ENCODE measurements around the gene TAF8. TPM values are rescaled to one million over a fixed set of nuclear protein-coding genes. Genes with fewer than 3 reads are reported as not detected.

The TAF8 gene
- total RNA-seq, 1 experiment from 2014 or later = 20.7 TPM

DNA sequence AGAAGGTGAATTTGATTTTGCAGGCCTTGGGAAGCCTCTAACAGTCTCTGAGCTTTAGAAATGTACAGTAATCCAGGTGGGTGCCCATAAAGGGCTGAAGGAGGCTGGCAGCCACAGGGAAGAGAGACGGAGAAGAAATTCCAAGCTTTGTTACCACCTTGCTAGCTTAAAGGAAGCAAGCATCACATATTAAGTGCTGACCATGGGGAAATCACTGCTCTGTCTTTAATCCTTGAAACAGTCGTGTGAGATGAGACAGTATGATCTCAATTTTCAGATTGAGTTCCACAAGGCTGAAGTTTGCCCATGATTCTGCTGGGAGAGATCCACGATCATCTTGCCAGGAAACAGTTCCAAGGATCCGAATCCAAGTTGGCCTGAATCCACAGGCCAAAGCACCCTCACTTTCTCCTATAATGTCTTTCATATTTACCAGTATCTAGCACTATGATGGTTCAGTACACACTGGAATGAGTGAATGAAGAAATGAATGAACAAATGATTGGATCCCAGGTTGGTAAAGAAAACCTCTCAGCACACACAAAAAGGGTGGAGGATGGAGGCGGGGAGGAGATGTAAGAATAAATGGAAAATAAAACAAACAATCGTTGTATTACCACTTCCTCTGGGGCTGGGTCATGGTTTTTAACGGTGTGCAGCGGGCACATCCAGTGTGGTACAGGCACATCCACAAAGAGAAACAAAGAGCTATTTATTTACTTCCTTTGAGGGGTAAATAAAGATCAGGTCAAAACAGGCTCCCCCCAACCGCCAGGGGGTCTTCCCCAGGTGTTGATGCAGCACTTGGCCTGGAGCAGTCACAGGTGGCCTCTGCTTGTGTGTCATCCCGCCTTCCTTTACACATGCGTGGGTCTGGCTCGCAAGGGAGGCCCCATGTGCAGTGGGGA is 28.2 kb upstream of the TAF8 start:
- H3K36me3 ChIP-seq (ENCODE audit: low read depth, low read length) = no peaks in the 10 kb centered on the region
- no peak overlapping the region for H3K4me2 ChIP-seq (ENCODE audit: low read length)
- H2AFZ ChIP-seq (ENCODE audit: low read length) = no peak overlapping the region
- H3K27ac ChIP-seq (ENCODE audit: low read length) = no peak overlapping the region
- no peaks in the 10 kb centered on the region for H3K79me2 ChIP-seq (ENCODE audit: low read length)
- H3K4me3 ChIP-seq (ENCODE audit: low read length) = no peak overlapping the region
- CTCF ChIA-PET = no interaction called here
- BruUV-seq (replicated peaks) = no TSS peak
- H3K27me3 ChIP-seq (ENCODE audit: low read length) = no peaks in the 10 kb centered on the region
- no peaks in the 10 kb centered on the region for H3F3A ChIP-seq (ENCODE audit: low read length, unreplicated experiment)
- no peaks in the 10 kb centered on the region for H3K9me3 ChIP-seq (ENCODE audit: low read length)
- intact Hi-C loops (cut with micrococcal nuclease) = no loop called here
- no peak overlapping the region for H3K9ac ChIP-seq (ENCODE audit: low read length)
- H3K9me2 ChIP-seq (replicated peaks; ENCODE audit: low read length) = no peaks in the 10 kb centered on the region
- no peaks in the 10 kb centered on the region for H4K20me1 ChIP-seq (ENCODE audit: low read length)
- H3K4me1 ChIP-seq (ENCODE audit: insufficient read depth, low read length) = peaks cover 5% of the 10 kb centered on the region; the same call in 1 of the 2 replicates
- POLR2A ChIA-PET (ENCODE audit: unreplicated experiment) = no interaction called here
- no peak for TF ChIP-seq EZH2 (IDR thresholded peaks at IDR 0.05; ENCODE audit: low read length, unreplicated experiment)
- TF ChIP-seq EZH2phosphoT487 (IDR thresholded peaks at IDR 0.05; ENCODE audit: borderline replicate concordance, low read length) = no peak
- TF ChIP-seq, protein P1, sequence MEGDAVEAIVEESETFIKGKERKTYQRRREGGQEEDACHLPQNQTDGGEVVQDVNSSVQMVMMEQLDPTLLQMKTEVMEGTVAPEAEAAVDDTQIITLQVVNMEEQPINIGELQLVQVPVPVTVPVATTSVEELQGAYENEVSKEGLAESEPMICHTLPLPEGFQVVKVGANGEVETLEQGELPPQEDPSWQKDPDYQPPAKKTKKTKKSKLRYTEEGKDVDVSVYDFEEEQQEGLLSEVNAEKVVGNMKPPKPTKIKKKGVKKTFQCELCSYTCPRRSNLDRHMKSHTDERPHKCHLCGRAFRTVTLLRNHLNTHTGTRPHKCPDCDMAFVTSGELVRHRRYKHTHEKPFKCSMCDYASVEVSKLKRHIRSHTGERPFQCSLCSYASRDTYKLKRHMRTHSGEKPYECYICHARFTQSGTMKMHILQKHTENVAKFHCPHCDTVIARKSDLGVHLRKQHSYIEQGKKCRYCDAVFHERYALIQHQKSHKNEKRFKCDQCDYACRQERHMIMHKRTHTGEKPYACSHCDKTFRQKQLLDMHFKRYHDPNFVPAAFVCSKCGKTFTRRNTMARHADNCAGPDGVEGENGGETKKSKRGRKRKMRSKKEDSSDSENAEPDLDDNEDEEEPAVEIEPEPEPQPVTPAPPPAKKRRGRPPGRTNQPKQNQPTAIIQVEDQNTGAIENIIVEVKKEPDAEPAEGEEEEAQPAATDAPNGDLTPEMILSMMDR (conservative IDR thresholded peaks at IDR 0.05; ENCODE audit: low read depth, low read length) = no peak
- ATAC-seq (no peak), DNase-seq (no peak)

DNA sequence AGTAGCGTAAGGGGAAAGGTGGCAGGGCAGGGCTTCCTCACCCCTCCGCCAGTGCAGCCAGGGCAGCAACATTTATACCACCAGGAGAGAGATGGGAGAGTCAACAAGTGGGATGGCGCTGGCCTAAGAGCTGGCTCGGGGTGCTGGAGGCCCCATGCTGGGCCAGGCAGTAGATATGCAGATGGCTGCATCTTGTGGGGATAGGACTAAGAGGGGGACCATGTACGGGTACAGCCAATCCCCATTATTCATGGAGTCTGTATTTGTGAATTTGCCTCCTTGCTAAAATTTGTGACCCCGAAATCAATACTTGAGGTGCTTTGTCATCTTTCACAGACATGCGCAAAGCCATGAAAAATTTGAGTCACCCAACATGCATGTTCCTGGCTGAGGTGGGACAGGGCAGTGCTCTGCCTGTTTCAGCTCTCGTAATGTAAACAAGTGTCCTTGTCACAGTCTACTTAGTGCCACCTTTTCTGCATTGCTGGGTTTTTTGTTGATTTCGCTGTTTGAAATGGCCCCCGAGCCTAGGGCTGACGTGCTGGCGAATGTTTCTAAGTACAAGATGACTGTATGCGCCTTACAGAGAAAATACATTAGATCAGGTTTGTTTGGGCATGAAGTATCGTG is 27.5 kb upstream of the TAF8 start:
- Histone ChIP-seq H3K27me3 (ENCODE audit: low read length) (no peaks in the 10 kb centered on the region), H3K79me2 (ENCODE audit: low read length) (no peaks in the 10 kb centered on the region), H3K9me2 (replicated peaks; ENCODE audit: low read length) (no peaks in the 10 kb centered on the region), H3F3A (ENCODE audit: low read length, unreplicated experiment) (no peaks in the 10 kb centered on the region), H3K9ac (ENCODE audit: low read length) (no peak overlapping the region), H3K36me3 (ENCODE audit: low read depth, low read length) (no peaks in the 10 kb centered on the region), H3K4me3 (ENCODE audit: low read length) (no peak overlapping the region), H3K9me3 (ENCODE audit: low read length) (no peaks in the 10 kb centered on the region), H3K4me2 (ENCODE audit: low read length) (no peak overlapping the region), H3K27ac (ENCODE audit: low read length) (no peak overlapping the region), H2AFZ (ENCODE audit: low read length) (no peak overlapping the region), H3K4me1 (ENCODE audit: insufficient read depth, low read length) (no peaks in the 10 kb centered on the region), H4K20me1 (ENCODE audit: low read length) (no peaks in the 10 kb centered on the region)
- ChIA-PET POLR2A (ENCODE audit: unreplicated experiment) (no interaction called here), CTCF (no interaction called here)
- BruUV-seq (replicated peaks) = no TSS peak
- no peak for DNase-seq
- TF ChIP-seq EZH2 (IDR thresholded peaks at IDR 0.05; ENCODE audit: low read length, unreplicated experiment) (no peak), EZH2phosphoT487 (IDR thresholded peaks at IDR 0.05; ENCODE audit: borderline replicate concordance, low read length) (no peak)
- TF ChIP-seq, protein P1 (conservative IDR thresholded peaks at IDR 0.05; ENCODE audit: low read depth, low read length) = no peak
- intact Hi-C loops (cut with micrococcal nuclease) = no loop called here
- no peak for ATAC-seq

Measured in PC-3 (cell line).